SH-SY5Y (cell line): ENCODE results near the gene AGMO.

Experiments used
- GATA2 ChIP-seq: IDR thresholded peaks from 2 replicates; pipeline ENCODE4 v1.6.1; 2011; ENCODE audit warnings: mild to moderate bottlenecking, low read depth, low read length
- GATA3 ChIP-seq: IDR thresholded peaks from 2 replicates; pipeline ENCODE4 v1.6.1; 2011; ENCODE audit warnings: low read depth, mild to moderate bottlenecking, low read length, moderate library complexity

DNA sequence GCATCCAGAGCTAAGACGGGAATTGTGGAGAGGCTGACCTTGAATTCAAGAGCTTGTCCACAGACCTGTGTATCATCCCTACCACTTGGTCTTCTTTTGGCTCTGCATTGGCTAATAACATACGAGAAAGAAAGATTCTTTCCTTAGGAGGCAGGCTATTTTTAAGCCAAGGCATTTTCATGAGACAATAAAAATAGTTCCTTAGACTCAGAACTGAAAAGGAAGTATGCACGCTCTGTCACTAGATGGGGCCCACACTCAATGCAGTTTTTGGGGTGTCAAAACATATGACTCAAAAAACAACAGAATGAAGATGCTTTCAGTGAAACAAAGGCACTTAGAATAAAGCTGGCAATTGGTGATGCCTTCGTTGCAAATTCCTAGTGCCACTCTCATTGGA, 393.3 kb downstream of the AGMO start:
- TF ChIP-seq GATA2: no peak
- no peak for TF ChIP-seq GATA3
